Small intestine (tissue), 7 donors: ENCODE results near the gene MRPS25. TPM values are rescaled to one million over a fixed set of nuclear protein-coding genes. Genes with fewer than 3 reads are reported as not detected.

Experiments used
- DNase-seq, 2 donors: peaks; one replicate each; pipeline versions ENCODE4 v3.0.0 to v3.0.0-alpha.2; 2013
- FAIRE-seq: peaks from 2 replicates; lab custom pipeline; 2012; peaks lifted over from hg19 to GRCh38; lab: Jason Lieb, UNC
- H3K27ac ChIP-seq, 3 donors: one replicate each; pipeline ENCODE4 v1.5.1; 2013; ENCODE audit warnings: low read length in 2 of 3, mild to moderate bottlenecking in 2 of 3, control low read depth in 1 of 3, inconsistent platforms in 1 of 3, low read depth in 1 of 3, moderate library complexity in 1 of 3
- H3K27me3 ChIP-seq, 3 donors: one replicate each; pipeline ENCODE4 v1.6.1; 2013; ENCODE audit warnings: low read length in 3 of 3, inconsistent platforms in 1 of 3; ENCODE audit not compliant: control insufficient read depth in 3 of 3, insufficient read depth in 3 of 3
- H3K36me3 ChIP-seq, 3 donors: one replicate each; pipeline ENCODE4 v1.6.1; 2013; ENCODE audit warnings: low read length in 3 of 3, inconsistent platforms in 1 of 3, low read depth in 1 of 3, mild to moderate bottlenecking in 1 of 3, moderate library complexity in 1 of 3; ENCODE audit not compliant: control insufficient read depth in 3 of 3, insufficient read depth in 2 of 3
- H3K4me1 ChIP-seq, 3 donors: one replicate each; pipeline ENCODE4 v1.6.1; 2013; ENCODE audit warnings: low read length in 2 of 3, inconsistent platforms in 1 of 3, low read depth in 1 of 3, mild to moderate bottlenecking in 1 of 3, moderate library complexity in 1 of 3; ENCODE audit not compliant: control insufficient read depth in 3 of 3, insufficient read depth in 2 of 3
- H3K4me3 ChIP-seq, 3 donors: one replicate each; pipeline ENCODE4 v1.5.1; 2013; ENCODE audit warnings: low read length in 3 of 3, control low read depth in 1 of 3, inconsistent platforms in 1 of 3, low read depth in 1 of 3, mild to moderate bottlenecking in 1 of 3, moderate library complexity in 1 of 3
- H3K9me3 ChIP-seq, 2 donors: one replicate each; pipeline ENCODE4 v1.6.1; 2013; ENCODE audit warnings: low read depth in 1 of 2, low read length in 1 of 2; ENCODE audit not compliant: control insufficient read depth in 2 of 2, insufficient read depth in 1 of 2
- WGBS, 3 donors: extraction: QIAGEN DNeasy Blood & Tissue Kit; methylation state at CpG; one replicate each; pipeline ENCODE4 v1.1.7; 2013; 5-methylcytosine and 5-hydroxymethylcytosine counted together
- polyA plus RNA-seq, 4 donors: library from polyadenylated mRNA; stranded (reverse) in 3 of 4; unstranded in 1 of 4; fragments of 200-250 nt in 3 of 4; fragments of 120-200 nt in 1 of 4; gene quantifications; one replicate each; pipeline versions ENCODE4 v1.2.1 to v1.2.3, GENCODE V29; 2013
- donor health status: healthy with polysubstance abuse.
- donor health status: control.
- donor health status: control.
- donor health status: Bipolar disorder and iron deficiency.
- donor health status: healthy.

MRPS25 gene
- polyA plus RNA-seq, 4 donors: 62.4 to 159 (median 81.9) TPM

DNA sequence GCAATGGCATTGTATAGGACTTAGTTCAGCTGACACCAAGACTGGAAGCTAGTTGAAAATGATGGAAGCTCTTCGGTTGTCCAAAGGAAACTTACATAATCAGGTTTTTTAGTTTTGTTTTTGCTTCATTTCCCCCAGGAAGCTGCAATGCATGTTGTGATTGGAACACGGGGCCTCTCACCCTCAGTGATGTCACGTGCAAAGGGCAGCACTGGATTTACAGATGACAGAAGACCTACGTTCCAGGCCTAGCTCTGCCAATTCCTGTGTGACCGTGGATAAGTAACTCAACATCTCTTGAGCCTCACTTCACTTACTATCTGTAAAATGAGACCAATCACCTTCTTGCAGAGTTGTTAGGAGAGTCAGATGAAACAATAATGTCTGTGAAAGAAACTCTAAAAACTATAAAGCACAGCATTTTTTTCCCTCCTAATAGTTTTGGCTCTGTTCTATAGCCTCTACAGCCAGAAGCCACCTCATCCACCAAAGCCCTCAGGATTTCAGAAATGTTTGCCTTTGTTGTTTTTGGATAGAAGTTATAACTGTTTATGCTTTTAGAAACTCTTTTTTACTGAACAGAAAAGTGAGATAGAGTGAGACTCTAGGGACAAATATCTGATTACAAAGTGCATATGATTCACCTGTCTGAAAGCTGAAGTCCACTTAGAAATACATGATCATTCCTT lies 29.2 kb upstream of the MRPS25 start:
- DNase-seq (no peak), FAIRE-seq (no peak)
- Histone ChIP-seq H3K27ac (no peak overlapping the region), H3K4me3 (no peak overlapping the region), H3K36me3 (peaks cover 10 to 23% (median 19%) of the 10 kb centered on the region in 3 donors), H3K9me3 (no peaks in the 10 kb centered on the region), H3K27me3 (no peaks in the 10 kb centered on the region), H3K4me1 (peaks cover 0 to 8% (median 7%) of the 10 kb centered on the region in 3 donors)
- WGBS, 3 donors: 81 to 90% (median 87%) methylated on average over 5 of the region's 5 CpGs

DNA sequence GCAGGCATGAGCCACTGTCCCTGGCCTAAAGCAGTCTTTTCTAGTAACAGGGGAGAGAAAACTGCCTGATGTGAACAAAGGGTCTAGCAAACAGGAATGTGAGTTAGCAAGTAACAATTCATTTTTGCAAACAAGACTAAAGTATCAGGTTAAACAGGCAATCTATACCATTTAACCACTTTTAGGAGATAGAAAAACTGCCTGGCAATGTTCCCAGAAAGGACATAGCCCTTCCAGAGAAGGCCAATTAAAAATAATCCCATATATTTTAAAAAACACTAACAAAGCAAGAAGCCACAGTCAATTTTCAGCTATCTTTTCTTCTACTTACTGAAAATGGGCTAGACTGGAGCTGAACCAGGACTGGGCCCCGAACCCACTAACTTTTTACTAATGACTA lies 27.6 kb upstream of the MRPS25 start:
- peaks cover 0 to 3% (median 2%) of the 10 kb centered on the region in 3 donors for H3K4me1 ChIP-seq
- DNase-seq (no peak), FAIRE-seq (no peak)
- H3K36me3 ChIP-seq: peaks cover 10 to 31% (median 19%) of the 10 kb centered on the region in 3 donors
- H3K27me3 ChIP-seq: no peaks in the 10 kb centered on the region
- no peak overlapping the region for H3K4me3 ChIP-seq
- WGBS, 3 donors: 94 to 99% (median 97%) methylated on average over 1 of the region's 1 CpG
- H3K9me3 ChIP-seq: no peaks in the 10 kb centered on the region
- no peak overlapping the region for H3K27ac ChIP-seq

DNA sequence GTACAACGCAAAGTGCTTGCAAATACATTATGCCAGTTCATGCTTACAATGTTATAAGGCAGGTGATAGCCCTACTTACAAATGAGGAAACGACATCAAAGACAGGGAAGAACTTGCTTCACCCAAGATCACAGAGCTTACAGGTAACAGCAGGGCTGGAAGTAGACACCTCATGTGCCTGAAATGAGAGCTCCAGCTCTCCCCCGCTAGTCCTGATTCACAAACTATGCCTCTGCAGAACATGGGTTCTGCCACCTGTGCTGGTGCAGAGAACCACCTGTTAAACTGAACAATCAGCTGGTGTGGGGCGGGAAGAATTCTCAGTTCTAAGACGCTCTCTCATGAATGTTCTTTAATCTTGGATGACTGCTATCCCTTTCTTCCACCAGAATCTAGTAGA lies 26.5 kb upstream of the MRPS25 start:
- H3K4me1 ChIP-seq: no peaks in the 10 kb centered on the region
- no peak overlapping the region for H3K27ac ChIP-seq
- 72 to 84% (median 79%) methylated on average over 5 of the region's 5 CpGs for WGBS, 3 donors
- no peak for DNase-seq
- H3K36me3 ChIP-seq: peaks cover 10 to 37% (median 19%) of the 10 kb centered on the region in 3 donors
- no peak overlapping the region for H3K4me3 ChIP-seq
- no peaks in the 10 kb centered on the region for H3K27me3 ChIP-seq
- H3K9me3 ChIP-seq: no peaks in the 10 kb centered on the region
- no peak for FAIRE-seq

DNA sequence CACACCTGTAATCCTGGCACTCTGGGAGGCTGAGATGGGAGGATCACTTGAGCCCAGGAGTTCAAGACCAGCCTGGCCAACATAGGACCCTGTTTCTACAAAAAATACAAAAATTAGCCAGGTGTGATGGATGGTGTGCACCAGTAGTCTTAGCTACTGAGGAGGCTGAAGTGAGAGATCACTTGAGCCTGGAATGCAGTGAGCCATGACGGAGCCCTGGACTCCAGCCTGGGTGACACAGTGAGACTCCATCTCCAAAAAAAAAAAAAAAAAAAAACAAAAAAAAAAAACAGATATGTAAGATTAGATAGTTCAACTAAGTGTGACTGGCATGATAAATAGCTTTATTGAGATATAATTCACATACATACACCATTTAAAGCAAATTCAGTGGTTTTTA lies 24.1 kb upstream of the MRPS25 start:
- H3K36me3 ChIP-seq: peaks cover 12 to 35% (median 23%) of the 10 kb centered on the region in 3 donors
- 93 to 100% (median 100%) methylated on average over 1 of the region's 1 CpG for WGBS, 3 donors
- no peak for FAIRE-seq
- H3K27ac ChIP-seq: no peak overlapping the region
- DNase-seq: no peak
- no peak overlapping the region for H3K4me3 ChIP-seq
- H3K4me1 ChIP-seq: no peaks in the 10 kb centered on the region
- H3K27me3 ChIP-seq: no peaks in the 10 kb centered on the region
- H3K9me3 ChIP-seq: no peaks in the 10 kb centered on the region

DNA sequence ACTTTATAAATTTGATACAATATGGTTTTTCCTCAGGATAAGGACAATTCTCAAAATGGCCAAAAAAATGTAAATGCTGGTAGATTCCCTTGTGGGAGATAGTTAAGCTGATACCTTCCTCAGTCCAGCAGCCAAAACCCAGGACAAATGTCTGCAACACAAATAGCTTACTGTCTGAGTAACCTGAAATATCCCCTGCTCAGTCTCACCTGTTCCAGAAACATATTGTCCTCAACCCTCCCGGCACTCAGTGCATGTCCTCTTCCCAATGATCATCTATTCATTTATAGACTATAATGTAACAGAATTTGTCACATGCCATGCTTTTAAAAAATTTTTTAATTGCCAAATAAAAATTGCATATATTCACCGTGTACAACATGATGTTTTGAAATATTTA lies 21.6 kb upstream of the MRPS25 start:
- no peak for FAIRE-seq
- Histone ChIP-seq H3K4me3 (no peak overlapping the region), H3K4me1 (no peaks in the 10 kb centered on the region), H3K27me3 (no peaks in the 10 kb centered on the region), H3K9me3 (no peaks in the 10 kb centered on the region), H3K27ac (no peak overlapping the region), H3K36me3 (peaks cover 21 to 49% (median 31%) of the 10 kb centered on the region in 3 donors)
- WGBS, 3 donors: 92 to 97% (median 93%) methylated on average over 2 of the region's 2 CpGs
- DNase-seq: no peak

DNA sequence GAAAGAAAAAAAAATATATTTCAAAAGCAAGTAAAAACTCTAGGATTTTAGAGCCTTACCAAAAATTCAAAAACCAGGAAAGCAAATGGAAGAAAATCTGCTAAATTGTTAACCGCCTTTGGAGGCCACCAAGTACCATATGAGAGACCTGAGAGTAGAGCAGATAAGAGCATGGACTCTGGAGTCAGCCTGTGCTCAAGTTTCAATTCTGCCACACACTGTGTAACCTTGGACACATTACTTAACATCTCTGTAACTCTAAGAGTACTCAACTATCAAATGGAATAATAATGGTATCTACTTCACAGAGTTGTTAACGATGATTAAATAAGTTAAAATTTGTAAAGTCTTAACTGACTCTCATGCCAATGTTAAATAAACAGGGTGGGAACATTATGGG lies 21.1 kb upstream of the MRPS25 start:
- FAIRE-seq: no peak

DNA sequence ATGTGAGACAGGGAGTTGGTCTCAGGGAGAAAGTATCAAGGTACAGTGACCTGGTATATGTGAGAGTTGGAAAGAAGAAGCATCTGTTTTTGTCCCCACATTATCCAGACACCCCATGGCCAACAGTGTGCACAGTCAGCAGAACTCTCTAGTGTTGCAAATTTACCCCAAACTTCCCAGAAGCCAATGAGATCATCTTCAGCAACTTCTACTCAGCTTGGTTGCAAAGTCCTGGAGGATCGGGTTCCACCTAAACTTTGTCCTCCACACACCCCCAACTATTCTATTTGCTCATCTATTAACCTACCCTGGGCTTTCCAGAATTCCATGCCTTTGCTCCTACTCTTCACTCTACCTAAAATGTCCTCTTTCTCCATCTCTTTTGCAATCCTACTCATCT lies 18.1 kb upstream of the MRPS25 start:
- H3K36me3 ChIP-seq: peaks cover 18 to 56% (median 30%) of the 10 kb centered on the region in 3 donors
- H3K9me3 ChIP-seq: no peaks in the 10 kb centered on the region
- no peak overlapping the region for H3K27ac ChIP-seq
- FAIRE-seq (no peak), DNase-seq (no peak)
- H3K27me3 ChIP-seq: no peaks in the 10 kb centered on the region
- no peak overlapping the region for H3K4me3 ChIP-seq
- 60 to 92% (median 91%) methylated on average over 1 of the region's 1 CpG for WGBS, 3 donors
- no peaks in the 10 kb centered on the region for H3K4me1 ChIP-seq

More for the DNA sequence above, 21.1 kb upstream of the MRPS25 start:
- no peak overlapping the region for H3K27ac ChIP-seq
- DNase-seq: peak in 1 of 2 donors; percentile 38
- WGBS, 3 donors: 96 to 100% (median 98%) methylated on average over 2 of the region's 2 CpGs
- no peaks in the 10 kb centered on the region for H3K27me3 ChIP-seq
- no peaks in the 10 kb centered on the region for H3K9me3 ChIP-seq
- no peak overlapping the region for H3K4me3 ChIP-seq
- no peaks in the 10 kb centered on the region for H3K4me1 ChIP-seq
- H3K36me3 ChIP-seq: peaks cover 21 to 52% (median 31%) of the 10 kb centered on the region in 3 donors

DNA sequence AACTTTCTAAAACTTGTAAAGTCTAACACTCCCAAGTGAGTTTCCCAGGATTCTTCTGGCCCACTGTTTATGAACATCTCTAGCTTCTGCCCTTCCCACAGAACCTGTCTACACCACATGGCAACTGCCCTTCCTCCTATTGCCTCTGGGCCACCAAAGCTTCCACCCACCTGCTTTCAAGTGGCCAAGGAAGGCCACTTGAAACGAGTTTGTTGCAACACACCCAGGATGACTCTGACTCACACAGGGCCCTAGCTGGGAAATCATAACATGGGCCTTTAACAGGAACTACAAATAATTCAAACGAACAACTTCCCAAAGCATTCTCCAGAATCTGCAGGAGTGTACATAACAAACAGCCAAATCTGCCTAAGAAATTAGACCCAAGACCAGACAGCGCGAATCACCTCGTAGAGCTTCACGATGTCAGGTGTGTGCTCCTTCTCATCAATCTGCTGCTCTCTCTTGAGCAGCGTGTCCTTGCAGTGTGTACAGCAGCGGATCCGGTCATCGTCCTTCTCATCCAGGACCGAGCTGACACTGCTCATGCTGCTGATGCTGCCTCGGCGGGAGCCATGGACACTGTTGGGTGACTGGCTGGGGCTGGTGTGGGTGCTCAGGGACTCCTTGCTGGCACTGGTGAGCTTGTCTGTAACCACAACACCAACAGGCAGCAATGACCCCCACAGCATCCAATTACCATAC lies 17.0 kb upstream of the MRPS25 start:
- FAIRE-seq: no peak
- Histone ChIP-seq H3K27ac (no peak overlapping the region), H3K27me3 (no peaks in the 10 kb centered on the region), H3K36me3 (peaks cover 24 to 57% (median 37%) of the 10 kb centered on the region in 3 donors), H3K4me3 (no peak overlapping the region), H3K9me3 (no peaks in the 10 kb centered on the region), H3K4me1 (no peaks in the 10 kb centered on the region)
- no peak for DNase-seq
- WGBS, 3 donors: 91 to 94% (median 91%) methylated on average over 13 of the region's 13 CpGs
